AG04449 (cell line): ENCODE results near the gene CACNA1C.
A peak's percentile ranks its signal among the peaks of the same experiment; 100 is the strongest.

Experiments
- CTCF ChIA-PET: fragments of 350-600 bp; formaldehyde crosslinking; extraction: SDS; loops from one replicate; lab custom pipeline; 2021; ENCODE audit warnings: antibody characterized with exemption; lab: Yijun Ruan, JAX
- POLR2A ChIA-PET: fragments of 400-600, 350-600 bp; formaldehyde crosslinking; extraction: SDS; loops from one replicate; lab custom pipeline; 2020; ENCODE audit warnings: antibody characterized with exemption, inconsistent platforms; lab: Yijun Ruan, JAX
- DNase-seq: peaks from one replicate; pipeline ENCODE4 v3.0.0-alpha.2; 2010; ENCODE audit warnings: low read depth, low spot score
- H3K4me3 ChIP-seq: 2 replicates; pipeline ENCODE4 v1.5.1; 2011; ENCODE audit warnings: low read depth, mild to moderate bottlenecking, control low read depth, low read length
- CTCF ChIP-seq: IDR thresholded peaks from one replicate; pipeline ENCODE4 v1.5.1; 2011; ENCODE audit warnings: mild to moderate bottlenecking, moderate library complexity, low read length, control low read depth, inconsistent platforms; ENCODE audit not compliant: insufficient read depth; ENCODE audit errors: missing control alignments

Gene CACNA1C

GRCh38 chr12:2053691-2054090 lies 904 bp downstream of the CACNA1C start:
- TF ChIP-seq CTCF: no peak
- no peak for DNase-seq
- peak overlapping the region; percentile 88 for H3K4me3 ChIP-seq
- ChIA-PET POLR2A (no interaction called here), CTCF (interaction anchor here (1.6 to 4.0 kb wide), 2 partner anchors 226 to 230 kb away, joined by 3 to 48 read pairs; no protein-coding TSS in a partner anchor)

GRCh38 chr12:2054091-2055018 lies 1.6 kb downstream of the CACNA1C start:
- TF ChIP-seq CTCF: no peak
- CTCF ChIA-PET: interaction anchor here (0.6 to 4.0 kb wide), 8 partner anchors 9 to 529 kb away, joined by 3 to 48 read pairs (median 4); no protein-coding TSS in a partner anchor
- no peak for DNase-seq
- H3K4me3 ChIP-seq: peak overlapping the region; percentile 88
- POLR2A ChIA-PET: no interaction called here

- no peak overlapping the region; the same call in 1 of the 2 replicates for H3K4me3 ChIP-seq
- no peak for DNase-seq
- POLR2A ChIA-PET: interaction anchor here (0.5 kb wide), 1 partner anchor 168 kb away, joined by 3 read pairs; no protein-coding TSS in a partner anchor
- TF ChIP-seq CTCF: peak; percentile 80
- CTCF ChIA-PET: interaction anchor here (0.6 to 4.0 kb wide), 39 partner anchors 9 to 526 kb away, joined by 3 to 48 read pairs (median 4); no protein-coding TSS in a partner anchor
Observed at GRCh38 chr12:2057041-2057794, 4.4 kb downstream of the CACNA1C start.

GRCh38 chr12:2057795-2058408 lies 5.1 kb downstream of the CACNA1C start:
- ChIA-PET POLR2A (interaction anchor here (0.5 kb wide), 1 partner anchor 168 kb away, joined by 3 read pairs; no protein-coding TSS in a partner anchor), CTCF (interaction anchor here (0.6 to 4.0 kb wide), 39 partner anchors 10 to 525 kb away, joined by 3 to 48 read pairs (median 4); no protein-coding TSS in a partner anchor)
- TF ChIP-seq CTCF: no peak

GRCh38 chr12:2058837-2059236 lies 6.0 kb downstream of the CACNA1C start:
- ChIA-PET POLR2A (no interaction called here), CTCF (interaction anchor here (0.7 to 3.3 kb wide), 18 partner anchors 9 to 524 kb away, joined by 3 to 43 read pairs (median 5); no protein-coding TSS in a partner anchor)
- no peak for TF ChIP-seq CTCF
- H3K4me3 ChIP-seq: no peak overlapping the region
- DNase-seq: no peak

More at GRCh38 chr12:2057795-2058408, 5.1 kb downstream of the CACNA1C start:
- DNase-seq: no peak
- H3K4me3 ChIP-seq: no peak overlapping the region
